Keratinocyte (primary cell): Measurements from ENCODE around the gene SQOR.

Experiments
- EZH2 ChIP-seq: IDR thresholded peaks from one replicate; pipeline ENCODE4 v1.6.1; 2012; ENCODE audit warnings: inconsistent platforms, mild to moderate bottlenecking, low read length, moderate library complexity
- TF ChIP-seq, protein P1 (sequence below), 3 experiments: IDR thresholded peaks in 1 of 3; conservative IDR thresholded peaks in 1 of 3; optimal IDR thresholded peaks in 1 of 3; 2 replicates in 2 of 3; 3 replicates in 1 of 3; pipeline versions ENCODE3 to v1.5.1; 2011; ENCODE audit warnings: low read length in 3 of 3, mild to moderate bottlenecking in 3 of 3, moderate library complexity in 2 of 3, control low read depth in 1 of 3, inconsistent platforms in 1 of 3; ENCODE audit not compliant: insufficient read depth in 2 of 3; ENCODE audit errors: extremely low read depth in 1 of 3

DNA sequence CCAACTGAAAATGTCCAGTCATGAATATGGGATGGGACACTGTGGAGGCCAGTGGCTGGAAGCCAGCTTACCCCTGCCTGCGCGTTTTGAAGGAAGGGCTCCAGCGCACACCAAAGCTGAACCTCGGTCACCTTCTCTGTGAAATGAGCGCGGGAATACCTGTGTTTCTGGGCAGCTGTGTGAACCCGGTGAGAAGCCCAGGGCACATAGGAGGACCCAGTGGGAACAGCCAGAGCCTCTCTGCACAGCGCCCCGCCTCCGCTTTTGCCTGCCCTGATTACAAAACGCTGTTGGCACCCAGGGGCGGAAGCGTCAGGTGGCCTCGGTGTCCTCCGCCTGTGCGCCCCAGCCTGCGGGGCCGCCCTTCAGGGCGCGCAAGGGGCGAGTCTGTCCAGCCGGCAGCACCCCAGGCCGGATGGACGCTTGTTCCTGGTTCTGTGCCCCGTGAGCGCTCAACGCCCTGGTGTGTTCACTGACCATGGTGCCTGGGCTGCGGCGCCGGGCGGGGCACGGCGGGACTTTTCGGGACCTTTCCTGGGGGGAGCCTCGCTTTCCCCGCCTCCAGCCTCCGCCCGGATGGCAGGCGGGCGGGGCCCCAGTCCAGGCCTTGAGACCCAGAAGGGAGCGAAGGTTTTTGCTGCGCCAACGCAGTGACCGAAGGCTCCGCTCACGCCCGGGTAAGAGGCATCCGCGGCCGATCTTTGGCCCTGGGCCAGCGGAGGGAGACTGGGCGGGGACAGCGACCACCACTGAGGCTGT is at the start of gene SQOR:
- no peak for TF ChIP-seq EZH2
- TF ChIP-seq, protein P1, sequence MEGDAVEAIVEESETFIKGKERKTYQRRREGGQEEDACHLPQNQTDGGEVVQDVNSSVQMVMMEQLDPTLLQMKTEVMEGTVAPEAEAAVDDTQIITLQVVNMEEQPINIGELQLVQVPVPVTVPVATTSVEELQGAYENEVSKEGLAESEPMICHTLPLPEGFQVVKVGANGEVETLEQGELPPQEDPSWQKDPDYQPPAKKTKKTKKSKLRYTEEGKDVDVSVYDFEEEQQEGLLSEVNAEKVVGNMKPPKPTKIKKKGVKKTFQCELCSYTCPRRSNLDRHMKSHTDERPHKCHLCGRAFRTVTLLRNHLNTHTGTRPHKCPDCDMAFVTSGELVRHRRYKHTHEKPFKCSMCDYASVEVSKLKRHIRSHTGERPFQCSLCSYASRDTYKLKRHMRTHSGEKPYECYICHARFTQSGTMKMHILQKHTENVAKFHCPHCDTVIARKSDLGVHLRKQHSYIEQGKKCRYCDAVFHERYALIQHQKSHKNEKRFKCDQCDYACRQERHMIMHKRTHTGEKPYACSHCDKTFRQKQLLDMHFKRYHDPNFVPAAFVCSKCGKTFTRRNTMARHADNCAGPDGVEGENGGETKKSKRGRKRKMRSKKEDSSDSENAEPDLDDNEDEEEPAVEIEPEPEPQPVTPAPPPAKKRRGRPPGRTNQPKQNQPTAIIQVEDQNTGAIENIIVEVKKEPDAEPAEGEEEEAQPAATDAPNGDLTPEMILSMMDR (optimal IDR thresholded peaks at IDR 0.05 in 1 of 3, IDR thresholded peaks at IDR 0.05 in 1 of 3, conservative IDR thresholded peaks at IDR 0.05 in 1 of 3; ENCODE audit: extremely low read depth in 1 of 3, insufficient read depth in 2 of 3, low read length in 3 of 3), result no peak
